ENCODE data around the gene WSCD2.

DNA sequence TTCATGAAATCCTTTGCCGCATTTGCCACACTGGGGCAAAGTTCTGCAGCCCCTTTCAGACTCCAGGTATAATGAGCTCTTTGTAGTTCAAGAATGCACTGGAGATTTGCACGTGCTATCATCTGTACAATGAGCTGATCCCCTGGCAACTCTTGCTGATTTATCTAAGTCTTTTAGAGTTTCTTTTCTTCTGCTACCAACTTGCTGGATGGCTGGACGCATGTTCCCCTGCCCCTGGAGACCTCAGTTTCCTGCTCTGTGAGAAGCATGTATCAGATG lies 106.8 kb downstream of the WSCD2 start:
- TF ChIP-seq CTCF (optimal IDR thresholded peaks at IDR 0.05 in 1 of 3, IDR thresholded peaks at IDR 0.05 in 1 of 3, conservative IDR thresholded peaks at IDR 0.05 in 1 of 3; ENCODE audit: extremely low read depth in 1 of 3, insufficient read depth in 2 of 3, low read length in 3 of 3), result no peak
- no peak for TF ChIP-seq EZH2 (IDR thresholded peaks at IDR 0.05; ENCODE audit: low read length)
